Lung (tissue), 12 donors: ENCODE results near the gene JUN. TPM values are rescaled to one million over a fixed set of nuclear protein-coding genes. Genes with fewer than 3 reads are reported as not detected.

Experiments used
- ATAC-seq: fragments of 200-7000 bp; cut with Tn5 transposase; one replicate; pipeline ENCODE4 v1.9.1; 2020; ENCODE audit warnings: moderate number of reproducible peaks; ENCODE audit not compliant: insufficient read depth, low FRiP score
- DNase-seq, 3 donors: peaks; one replicate each; pipeline ENCODE4 v3.0.0-alpha.2; 2013 to 2017
- H3K27ac ChIP-seq, 2 donors: one replicate each; pipeline ENCODE4 v1.5.1; 2013; ENCODE audit warnings: mild to moderate bottlenecking in 2 of 2, moderate library complexity in 2 of 2, control low read depth in 1 of 2, inconsistent platforms in 1 of 2, low read depth in 1 of 2, low read length in 1 of 2
- H3K27me3 ChIP-seq, 3 donors: one replicate each; pipeline ENCODE4 v1.5.1; 2013; ENCODE audit warnings: low read length in 2 of 3; ENCODE audit not compliant: control insufficient read depth in 3 of 3, insufficient read depth in 3 of 3
- H3K36me3 ChIP-seq, 4 donors: one replicate each; pipeline ENCODE4 v1.5.1; 2013; ENCODE audit warnings: low read length in 4 of 4, mild to moderate bottlenecking in 1 of 4, moderate library complexity in 1 of 4; ENCODE audit not compliant: control insufficient read depth in 4 of 4, insufficient read depth in 4 of 4
- H3K4me1 ChIP-seq, 5 donors: one replicate each; pipeline ENCODE4 v1.5.1; 2013; ENCODE audit warnings: low read length in 5 of 5, mild to moderate bottlenecking in 2 of 5, moderate library complexity in 1 of 5; ENCODE audit not compliant: control insufficient read depth in 5 of 5, insufficient read depth in 5 of 5
- H3K4me3 ChIP-seq: one replicate; pipeline ENCODE4 v1.5.1; 2013; ENCODE audit warnings: mild to moderate bottlenecking, control low read depth, moderate library complexity
- H3K9ac ChIP-seq, 2 donors: one replicate each; pipeline ENCODE4 v1.5.1; 2013; ENCODE audit warnings: low read length in 2 of 2, control low read depth in 1 of 2; ENCODE audit not compliant: insufficient read depth in 1 of 2
- H3K9me3 ChIP-seq, 4 donors: one replicate each; pipeline ENCODE4 v1.5.1; 2013; ENCODE audit warnings: low read length in 3 of 4, mild to moderate bottlenecking in 1 of 4, moderate library complexity in 1 of 4; ENCODE audit not compliant: control insufficient read depth in 4 of 4, insufficient read depth in 3 of 4
- CTCF ChIP-seq: IDR thresholded peaks from 2 replicates; pipeline ENCODE4 v1.5.1; 2012; ENCODE audit warnings: mild to moderate bottlenecking; ENCODE audit errors: control extremely low read depth, extremely low read depth
- WGBS, 2 donors: extraction: QIAGEN DNeasy Blood & Tissue Kit; methylation state at CpG; one replicate each; pipeline ENCODE4 v1.1.7; 2013; 5-methylcytosine and 5-hydroxymethylcytosine counted together
- polyA plus RNA-seq, 2 donors: library from polyadenylated mRNA; stranded (reverse); fragments of 200-250 nt; gene quantifications; one replicate each; pipeline ENCODE4 v1.2.1, GENCODE V29; 2013
- total RNA-seq, 2 donors: library from RNA; depleted of rRNA in 1 of 2; stranded (reverse); fragments of >200 nt in 1 of 2; gene quantifications; one replicate each; pipeline ENCODE4 v1.2.1, GENCODE V29; 2014 to 2021
- donor health status: control.
- donor health status: control.
- donor health status: Bipolar disorder and iron deficiency.
- donor health status: healthy.
- donor health status: DM: yes; HTN: yes; CAD: no.

JUN gene
- total and polyA plus RNA-seq, 4 donors = 78.1 to 584 (median 142) TPM

GRCh38 chr1:58782178-58783089, 1.4 kb downstream of the JUN start:
- Histone ChIP-seq H3K4me1 (peaks cover 0 to 40% (median 6%) of the 10 kb centered on the region in 5 donors), H3K9ac (peak overlapping the region; percentile 97 to 100), H3K27ac (peak overlapping the region; percentile 99 to 100), H3K36me3 (peaks cover 0 to 7% (median 1%) of the 10 kb centered on the region in 4 donors), H3K4me3 (peak overlapping the region; percentile 90), H3K27me3 (no peaks in the 10 kb centered on the region), H3K9me3 (no peaks in the 10 kb centered on the region)
- WGBS, 2 donors = 1% methylated on average over 82 of the region's 82 CpGs
- TF ChIP-seq CTCF = no peak
- DNase-seq = peak; percentile 70 to 78 (median 75)
- ATAC-seq = no peak

GRCh38 chr1:58781541-58782177, 2.2 kb downstream of the JUN start:
- peaks cover 0 to 7% (median 1%) of the 10 kb centered on the region in 4 donors for H3K36me3 ChIP-seq
- DNase-seq = peak; percentile 89 to 94 (median 94)
- ATAC-seq = no peak
- peaks cover 0 to 40% (median 6%) of the 10 kb centered on the region in 5 donors for H3K4me1 ChIP-seq
- H3K4me3 ChIP-seq = peak overlapping the region; percentile 90
- no peak for TF ChIP-seq CTCF
- H3K9me3 ChIP-seq = no peaks in the 10 kb centered on the region
- H3K9ac ChIP-seq = peak overlapping the region; percentile 97 to 100
- H3K27ac ChIP-seq = peak overlapping the region; percentile 99 to 100
- 0 to 1% methylated on average over 32 of the region's 32 CpGs for WGBS, 2 donors
- no peaks in the 10 kb centered on the region for H3K27me3 ChIP-seq

GRCh38 chr1:58780836-58781452, 2.9 kb downstream of the JUN start:
- Histone ChIP-seq H3K27me3 (no peaks in the 10 kb centered on the region), H3K9me3 (no peaks in the 10 kb centered on the region), H3K4me1 (peaks cover 0 to 37% (median 6%) of the 10 kb centered on the region in 5 donors), H3K4me3 (peak overlapping the region; percentile 8), H3K9ac (peak overlapping the region; percentile 97 to 100), H3K36me3 (peaks cover 0 to 7% (median 1%) of the 10 kb centered on the region in 4 donors), H3K27ac (peak overlapping the region in 1 of 2 donors; percentile 60)
- no peak for TF ChIP-seq CTCF
- DNase-seq (peak; percentile 40 to 72 (median 43)), ATAC-seq (no peak)
- 34 to 58% methylated on average over 2 of the region's 2 CpGs for WGBS, 2 donors
